Vagina (tissue), 2 donors: ENCODE measurements around the gene VPS39. TPM values are rescaled to one million over a fixed set of nuclear protein-coding genes. Genes with fewer than 3 reads are reported as not detected.

ENCODE experiments used
- DNase-seq, 2 donors: peaks; one replicate each; pipeline ENCODE4 v3.0.0-alpha.2; 2017; ENCODE audit errors: extremely low spot score in 2 of 2
- H3K27ac ChIP-seq: fragments of 200-600 bp; sonication (generic); one replicate; pipeline ENCODE4 v1.5.1; 2019
- H3K27me3 ChIP-seq: fragments of 200-600 bp; sonication (generic); one replicate; pipeline ENCODE4 v1.5.1; 2019
- H3K36me3 ChIP-seq, 2 donors: fragments of 200-600 bp; sonication (generic); one replicate each; pipeline ENCODE4 v1.5.1; 2017 to 2019
- H3K4me1 ChIP-seq: fragments of 200-600 bp; sonication (generic); one replicate; pipeline ENCODE4 v1.5.1; 2019
- H3K4me3 ChIP-seq, 2 donors: fragments of 200-600 bp; sonication (generic); 1 replicate in 1 of 2; 2 replicates in 1 of 2; pipeline ENCODE4 v1.5.1; 2016 to 2019
- H3K9me3 ChIP-seq: fragments of 200-600 bp; sonication (generic); one replicate; pipeline ENCODE4 v1.5.1; 2019
- POLR2A ChIP-seq, 2 donors: fragments of 450-650 bp; IDR thresholded peaks; one replicate each; pipeline ENCODE4 v1.6.1; 2017; ENCODE audit warnings: antibody characterized with exemption in 2 of 2, mild to moderate bottlenecking in 2 of 2, moderate library complexity in 2 of 2
- POLR2AphosphoS5 ChIP-seq, 2 donors: sonication (generic); formaldehyde crosslinking; IDR thresholded peaks; one replicate each; pipeline ENCODE4 v1.9.0; 2017; ENCODE audit warnings: antibody characterized with exemption in 2 of 2, mild to moderate bottlenecking in 2 of 2, low read depth in 1 of 2; ENCODE audit not compliant: insufficient read depth in 1 of 2
- intact Hi-C: fragments of 100-400 bp; cut with DNase I; formaldehyde crosslinking; loops from one replicate; pipeline ENCODE4 v1.15.1; 2023
- total RNA-seq: library from RNA; depleted of rRNA; stranded (reverse); fragments of >200 nt; gene quantifications from one replicate; pipeline ENCODE4 v1.2.3, GENCODE V29; 2016
- TF ChIP-seq, protein P1 (sequence below), 3 experiments: fragments of 450-650 bp in 2 of 3; fragments of 200-600 bp in 1 of 3; sonication (generic) in 1 of 3; IDR thresholded peaks; one replicate each; pipeline ENCODE4 v1.5.1; 2017 to 2019; ENCODE audit warnings: antibody characterized with exemption in 3 of 3, mild to moderate bottlenecking in 2 of 3, moderate library complexity in 2 of 3

VPS39 gene
- total RNA-seq, 1 donor from 2014 or later, result 85.2 TPM

DNA sequence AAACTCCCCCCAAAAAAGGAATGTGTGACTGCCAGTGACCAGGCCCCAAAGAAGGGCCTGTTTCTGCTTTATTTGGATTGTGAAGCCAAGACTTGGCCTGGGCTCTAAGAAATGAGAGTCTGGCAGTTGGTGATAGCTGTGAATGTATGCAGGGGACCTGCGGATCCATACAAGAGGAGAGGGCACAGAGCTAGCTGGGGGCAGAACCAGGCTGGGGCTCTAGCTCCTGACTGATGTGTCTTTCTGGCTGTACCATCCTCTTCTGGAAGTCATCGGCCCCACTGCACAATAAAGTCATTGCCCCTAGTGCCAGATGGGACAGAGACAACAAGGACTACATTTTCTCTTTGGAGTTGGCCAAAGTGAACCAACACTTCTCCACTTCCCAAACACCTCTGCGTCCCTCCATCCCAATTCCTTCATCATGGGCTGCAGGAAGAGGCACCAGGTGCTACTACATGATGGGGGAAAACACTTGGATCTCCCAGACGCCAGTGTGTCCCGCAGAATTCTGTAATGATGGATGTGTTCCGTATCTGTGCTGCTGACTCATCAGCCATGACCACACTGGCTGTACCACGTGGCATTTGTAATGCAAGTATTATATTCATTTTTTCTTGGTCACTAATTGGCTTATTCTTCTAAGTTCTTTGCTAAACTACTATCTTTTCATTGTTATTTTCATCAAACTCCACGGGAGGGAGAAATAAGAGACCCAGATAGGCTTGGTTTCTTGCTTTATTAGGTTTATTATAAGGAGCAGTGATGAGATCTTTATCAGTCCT, 49.9 kb downstream of the VPS39 start:
- DNase-seq, result no peak
- peaks cover 0 to 38% of the 10 kb centered on the region in 2 donors for H3K36me3 ChIP-seq
- TF ChIP-seq POLR2A (IDR thresholded peaks at IDR 0.05), result no peak
- peak in 1 of 2 donors; percentile 55 for TF ChIP-seq POLR2AphosphoS5 (IDR thresholded peaks at IDR 0.05; ENCODE audit: insufficient read depth in 1 of 2, low read depth in 1 of 2)

DNA sequence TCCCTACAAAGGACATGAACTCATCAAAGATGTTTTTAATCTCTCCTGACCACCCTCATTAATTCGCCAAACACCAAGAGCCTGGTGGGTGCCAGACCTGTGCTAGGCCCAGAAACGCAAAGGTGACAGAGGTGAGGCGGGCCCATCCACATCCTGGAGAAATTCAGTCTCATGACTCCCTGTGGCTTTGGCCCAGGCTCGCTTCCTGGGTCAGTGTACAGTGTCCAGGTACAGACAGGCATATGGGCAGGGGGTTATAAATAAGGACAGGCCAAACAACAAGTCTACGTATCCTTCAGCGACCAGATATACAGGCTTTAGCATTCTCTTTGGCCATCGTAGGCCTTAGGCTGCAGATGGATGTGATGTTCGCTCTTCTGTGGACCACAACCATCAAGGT, 50.7 kb downstream of the VPS39 start:
- Histone ChIP-seq H3K27ac (no peak overlapping the region), H3K36me3 (peaks cover 0 to 30% of the 10 kb centered on the region in 2 donors), H3K4me1 (peaks cover 25% of the 10 kb centered on the region), H3K9me3 (no peaks in the 10 kb centered on the region), H3K4me3 (no peak overlapping the region), H3K27me3 (no peaks in the 10 kb centered on the region)
- intact Hi-C loops, result no loop called here
- TF ChIP-seq POLR2A (IDR thresholded peaks at IDR 0.05), result no peak
- TF ChIP-seq, protein P1, sequence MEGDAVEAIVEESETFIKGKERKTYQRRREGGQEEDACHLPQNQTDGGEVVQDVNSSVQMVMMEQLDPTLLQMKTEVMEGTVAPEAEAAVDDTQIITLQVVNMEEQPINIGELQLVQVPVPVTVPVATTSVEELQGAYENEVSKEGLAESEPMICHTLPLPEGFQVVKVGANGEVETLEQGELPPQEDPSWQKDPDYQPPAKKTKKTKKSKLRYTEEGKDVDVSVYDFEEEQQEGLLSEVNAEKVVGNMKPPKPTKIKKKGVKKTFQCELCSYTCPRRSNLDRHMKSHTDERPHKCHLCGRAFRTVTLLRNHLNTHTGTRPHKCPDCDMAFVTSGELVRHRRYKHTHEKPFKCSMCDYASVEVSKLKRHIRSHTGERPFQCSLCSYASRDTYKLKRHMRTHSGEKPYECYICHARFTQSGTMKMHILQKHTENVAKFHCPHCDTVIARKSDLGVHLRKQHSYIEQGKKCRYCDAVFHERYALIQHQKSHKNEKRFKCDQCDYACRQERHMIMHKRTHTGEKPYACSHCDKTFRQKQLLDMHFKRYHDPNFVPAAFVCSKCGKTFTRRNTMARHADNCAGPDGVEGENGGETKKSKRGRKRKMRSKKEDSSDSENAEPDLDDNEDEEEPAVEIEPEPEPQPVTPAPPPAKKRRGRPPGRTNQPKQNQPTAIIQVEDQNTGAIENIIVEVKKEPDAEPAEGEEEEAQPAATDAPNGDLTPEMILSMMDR (IDR thresholded peaks at IDR 0.05), result no peak
- no peak for TF ChIP-seq POLR2AphosphoS5 (IDR thresholded peaks at IDR 0.05; ENCODE audit: insufficient read depth in 1 of 2, low read depth in 1 of 2)
- DNase-seq, result no peak

More for the DNA sequence above, 49.9 kb downstream of the VPS39 start:
- no peaks in the 10 kb centered on the region for H3K27me3 ChIP-seq
- H3K4me1 ChIP-seq, result peaks cover 25% of the 10 kb centered on the region
- no peak overlapping the region for H3K4me3 ChIP-seq
- no peaks in the 10 kb centered on the region for H3K9me3 ChIP-seq
- no peak overlapping the region for H3K27ac ChIP-seq
- intact Hi-C loops, result no loop called here

DNA sequence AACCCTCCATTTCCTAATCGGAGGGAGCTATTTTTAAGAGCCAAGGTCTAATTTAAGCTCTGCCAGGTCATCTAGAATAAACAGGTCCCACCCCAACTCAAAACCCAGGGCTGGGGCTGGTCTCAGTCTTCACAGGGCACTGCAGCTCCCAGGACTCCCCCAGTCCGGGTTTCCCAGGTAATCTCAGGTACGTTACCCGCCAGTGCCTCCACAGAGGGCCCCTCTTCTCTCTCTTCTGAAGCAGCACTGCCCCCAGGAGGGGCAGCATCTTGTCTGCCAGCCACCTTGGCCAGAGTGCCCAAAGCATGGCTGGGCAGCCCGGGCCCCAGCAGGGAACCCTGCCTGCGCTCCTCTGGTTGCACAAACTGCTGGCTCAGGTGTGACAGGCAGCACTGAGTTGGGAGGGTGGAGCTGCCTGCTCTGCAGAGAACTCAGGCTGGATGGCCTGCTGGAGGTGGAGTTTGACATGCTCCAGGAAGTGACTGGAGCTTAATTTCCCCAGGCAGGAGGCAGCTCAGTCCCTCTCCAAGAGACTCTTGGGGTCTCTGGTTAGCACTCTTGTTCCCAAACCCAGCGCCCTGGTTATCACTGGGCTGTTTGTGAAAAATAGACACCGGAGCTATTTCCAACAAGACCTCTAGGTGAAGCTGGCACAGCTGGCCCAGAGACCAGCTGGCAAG, 51.7 kb downstream of the VPS39 start, which contains the start of gene PLA2G4F:
PLA2G4F (minus strand) TSS at position 394 of the 680 bp plus-strand sequence; CDS start at position 307, 87 bp downstream.
- H3K36me3 ChIP-seq, result peaks cover 0 to 20% of the 10 kb centered on the region in 2 donors
- peaks cover 28% of the 10 kb centered on the region for H3K4me1 ChIP-seq
- H3K27me3 ChIP-seq, result no peaks in the 10 kb centered on the region
- intact Hi-C loops, result no loop called here
- H3K27ac ChIP-seq, result peak within 1 kb of the TSS; percentile 27
- H3K4me3 ChIP-seq, result peak within 1 kb of the TSS in 1 of 2 donors; percentile 45
- TF ChIP-seq POLR2A (IDR thresholded peaks at IDR 0.05), result no peak
- peak in 1 of 2 donors; percentile 64 for TF ChIP-seq POLR2AphosphoS5 (IDR thresholded peaks at IDR 0.05; ENCODE audit: insufficient read depth in 1 of 2, low read depth in 1 of 2)
- no peaks in the 10 kb centered on the region for H3K9me3 ChIP-seq
- DNase-seq, result no peak

DNA sequence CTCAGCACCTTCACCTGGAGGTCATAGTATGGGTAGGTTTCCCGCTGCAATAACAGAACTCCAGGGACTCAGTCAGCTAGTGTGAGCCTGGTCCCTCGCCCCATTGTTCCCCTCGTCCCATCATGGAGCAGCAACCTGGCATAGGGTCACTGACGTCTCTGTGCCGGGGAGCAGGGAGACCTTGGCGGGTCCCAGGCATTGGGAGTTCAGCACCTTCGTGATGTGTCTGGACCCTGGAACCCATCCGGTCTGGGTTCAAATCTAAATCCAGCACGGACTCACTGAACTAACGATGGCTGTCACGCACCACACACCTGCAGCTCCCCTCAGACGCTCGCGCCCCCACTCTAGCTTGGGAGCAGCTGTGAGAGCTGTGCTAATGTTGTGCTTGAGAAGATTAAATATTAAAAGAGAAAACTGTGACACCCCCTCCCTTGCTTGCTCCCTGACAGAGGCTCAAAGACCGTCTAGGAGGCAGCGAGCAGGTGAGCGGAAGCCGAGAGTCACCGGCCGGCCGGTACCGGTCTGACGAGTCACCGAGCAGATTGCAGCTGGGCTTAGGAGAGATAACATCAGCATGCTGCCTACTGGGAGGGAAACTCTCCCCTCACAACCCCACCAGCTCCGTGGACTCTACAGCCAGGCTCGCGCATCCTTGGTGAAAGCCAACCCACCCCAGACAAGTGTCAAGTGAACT, 52.4 kb downstream of the VPS39 start:
- Histone ChIP-seq H3K9me3 (no peaks in the 10 kb centered on the region), H3K27ac (peak overlapping the region; percentile 27), H3K36me3 (peaks cover 0 to 13% of the 10 kb centered on the region in 2 donors), H3K4me3 (peak overlapping the region in 1 of 2 donors; percentile 45), H3K4me1 (peaks cover 35% of the 10 kb centered on the region), H3K27me3 (no peaks in the 10 kb centered on the region)
- intact Hi-C loops, result no loop called here
- DNase-seq, result no peak
- no peak for TF ChIP-seq POLR2A (IDR thresholded peaks at IDR 0.05)
- TF ChIP-seq, protein P1 (IDR thresholded peaks at IDR 0.05), result no peak
- TF ChIP-seq POLR2AphosphoS5 (IDR thresholded peaks at IDR 0.05; ENCODE audit: insufficient read depth in 1 of 2, low read depth in 1 of 2), result no peak

DNA sequence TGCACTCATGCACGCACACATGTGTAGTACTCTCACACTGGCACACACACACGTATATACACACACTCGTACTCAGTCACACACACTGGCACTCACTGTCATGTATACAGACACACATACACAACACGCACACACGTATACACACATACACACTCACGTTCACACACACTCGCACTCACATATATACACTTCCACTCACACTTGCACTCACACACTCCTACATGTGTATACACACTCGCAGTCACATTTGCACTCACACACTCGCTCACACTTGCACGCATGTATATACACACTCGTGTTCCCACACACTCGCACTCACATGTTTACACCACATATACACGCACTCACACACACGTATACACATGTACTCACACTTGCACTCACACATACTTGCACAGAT, 53.1 kb downstream of the VPS39 start:
- Histone ChIP-seq H3K9me3 (no peaks in the 10 kb centered on the region), H3K4me3 (peak overlapping the region in 1 of 2 donors; percentile 45), H3K27me3 (no peaks in the 10 kb centered on the region), H3K4me1 (peaks cover 37% of the 10 kb centered on the region), H3K36me3 (peaks cover 0 to 5% of the 10 kb centered on the region in 2 donors), H3K27ac (no peak overlapping the region)
- DNase-seq, result no peak
- TF ChIP-seq, protein P1 (IDR thresholded peaks at IDR 0.05), result no peak
- no peak for TF ChIP-seq POLR2AphosphoS5 (IDR thresholded peaks at IDR 0.05; ENCODE audit: insufficient read depth in 1 of 2, low read depth in 1 of 2)
- no peak for TF ChIP-seq POLR2A (IDR thresholded peaks at IDR 0.05)
- intact Hi-C loops, result no loop called here
